NT2/D1 (cell line): Measurements from ENCODE around the gene MAN2A1.
"Not testable (repeated sequence)": the region's sequence is repeated elsewhere in the genome, so short reads cannot be mapped to it uniquely, and the experiment has no call there.

Experiments
- DNase-seq: peaks from one replicate; pipeline ENCODE4 v3.0.0-alpha.2; 2011; ENCODE audit warnings: low read depth, low spot score
- H3K27me3 ChIP-seq: 2 replicates; pipeline ENCODE4 v1.6.0; 2011; ENCODE audit warnings: mild to moderate bottlenecking; ENCODE audit not compliant: insufficient read length, insufficient read depth
- H3K36me3 ChIP-seq: 2 replicates; pipeline ENCODE4 v1.6.1; 2011; ENCODE audit warnings: mild to moderate bottlenecking, low read length, mixed read lengths; ENCODE audit not compliant: insufficient read depth, insufficient read length
- H3K4me1 ChIP-seq: 2 replicates; pipeline ENCODE4 v1.5.1; 2011; ENCODE audit not compliant: insufficient read depth, insufficient read length
- H3K4me3 ChIP-seq: 2 replicates; pipeline ENCODE4 v1.5.1; 2011; ENCODE audit warnings: low read depth; ENCODE audit not compliant: insufficient read length
- H3K9ac ChIP-seq: 2 replicates; pipeline ENCODE4 v1.6.0; 2011; ENCODE audit warnings: low read depth; ENCODE audit not compliant: insufficient read length
- H3K9me3 ChIP-seq: 2 replicates; pipeline ENCODE4 v1.5.1; 2011; ENCODE audit warnings: mild to moderate bottlenecking, low read length; ENCODE audit not compliant: insufficient read depth
- SUZ12 ChIP-seq: IDR thresholded peaks from 2 replicates; pipeline ENCODE4 v1.6.1; 2011; ENCODE audit not compliant: insufficient read length, insufficient read depth; ENCODE audit errors: extremely low read depth
- YY1 ChIP-seq: IDR thresholded peaks from 2 replicates; pipeline ENCODE4 v1.6.1; 2011; ENCODE audit not compliant: insufficient read length, insufficient read depth
- ZNF274 ChIP-seq: IDR thresholded peaks from 2 replicates; pipeline ENCODE4 v1.6.1; 2011; ENCODE audit warnings: mild to moderate bottlenecking, low read depth, low read length

MAN2A1 gene

DNA sequence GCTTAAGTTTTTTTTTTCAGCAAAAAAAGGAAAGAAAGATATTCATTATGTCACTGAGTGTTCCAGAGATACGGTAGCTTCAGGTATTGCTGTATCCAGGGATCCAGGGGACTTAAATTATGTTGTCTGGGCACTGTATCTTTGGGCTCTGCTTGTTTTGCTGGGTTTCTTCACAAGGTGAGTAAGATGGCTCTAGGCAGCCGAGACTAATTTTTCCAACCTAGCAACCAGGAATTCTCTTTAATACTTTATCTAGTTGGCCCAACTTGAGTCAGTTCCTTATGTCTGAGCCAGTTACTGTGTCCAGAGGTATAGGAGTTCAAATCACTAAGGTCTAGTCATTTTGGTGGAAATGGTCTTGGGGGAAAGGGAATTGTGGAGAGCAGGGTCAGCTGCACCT lies 66.0 kb downstream of the MAN2A1 start:
- H3K4me3 ChIP-seq: no peak overlapping the region
- H3K9ac ChIP-seq: no peak overlapping the region
- no peaks in the 10 kb centered on the region for H3K4me1 ChIP-seq
- TF ChIP-seq YY1 (no peak), ZNF274 (no peak), SUZ12 (no peak)
- DNase-seq: no peak
- H3K9me3 ChIP-seq: no peaks in the 10 kb centered on the region
- H3K36me3 ChIP-seq: peaks cover 3% of the 10 kb centered on the region
- H3K27me3 ChIP-seq: no peaks in the 10 kb centered on the region

DNA sequence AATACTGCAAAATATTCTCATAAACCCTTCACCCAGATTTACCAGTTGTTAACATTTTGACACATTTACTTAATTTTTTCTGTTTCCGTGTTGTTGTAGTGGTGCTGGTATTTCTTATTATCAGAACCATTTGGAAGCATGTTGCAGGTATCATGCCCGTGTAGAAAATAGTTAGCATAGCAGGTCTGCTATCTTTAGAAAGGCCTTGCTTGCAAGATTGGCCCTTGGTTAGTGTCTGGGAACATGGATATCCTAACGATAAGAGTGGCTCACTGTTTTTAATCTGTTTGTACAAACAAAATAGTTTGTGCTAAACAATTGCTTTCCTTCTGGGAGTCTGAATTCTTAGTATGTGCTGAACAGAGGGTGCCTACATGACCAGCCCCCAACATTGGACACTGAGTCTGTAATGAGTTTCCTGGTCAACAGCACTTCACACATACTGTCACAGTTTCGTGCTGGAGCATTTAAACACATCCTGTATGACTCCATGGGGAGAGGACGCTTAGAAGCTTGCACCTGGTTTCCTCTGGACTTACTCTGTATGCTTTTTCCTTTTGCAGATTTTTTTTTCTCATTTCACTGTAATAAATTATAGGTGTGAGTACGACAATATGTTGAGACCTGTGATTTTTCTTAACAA lies 66.9 kb downstream of the MAN2A1 start:
- Histone ChIP-seq H3K4me1 (no peaks in the 10 kb centered on the region), H3K4me3 (no peak overlapping the region), H3K9ac (no peak overlapping the region), H3K9me3 (no peaks in the 10 kb centered on the region), H3K36me3 (peaks cover 3% of the 10 kb centered on the region), H3K27me3 (no peaks in the 10 kb centered on the region)
- TF ChIP-seq ZNF274 (no peak), YY1 (no peak), SUZ12 (no peak)
- DNase-seq: no peak

DNA sequence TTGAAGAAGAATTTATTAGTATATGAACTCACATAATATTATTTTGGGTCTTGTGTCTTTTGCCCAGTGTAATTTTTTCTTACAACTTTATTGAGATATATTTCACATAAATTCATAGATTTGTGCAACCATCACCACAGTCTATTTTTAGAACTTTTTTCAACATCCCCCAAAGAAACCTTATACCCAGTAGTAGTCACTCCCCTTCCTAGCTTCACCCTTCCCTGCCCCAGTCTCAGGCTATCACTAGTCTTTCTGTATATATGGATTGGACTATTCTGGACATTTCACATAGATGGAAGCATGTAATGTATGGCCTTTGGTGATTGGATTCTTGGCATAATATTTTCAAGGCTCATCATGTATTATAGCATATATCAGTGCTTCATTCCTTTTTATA lies 67.8 kb downstream of the MAN2A1 start:
- Histone ChIP-seq H3K4me3 (no peak overlapping the region), H3K9me3 (no peaks in the 10 kb centered on the region), H3K9ac (no peak overlapping the region), H3K36me3 (peaks cover 6% of the 10 kb centered on the region), H3K27me3 (no peaks in the 10 kb centered on the region), H3K4me1 (no peaks in the 10 kb centered on the region)
- TF ChIP-seq ZNF274 (no peak), SUZ12 (no peak), YY1 (no peak)
- no peak for DNase-seq

DNA sequence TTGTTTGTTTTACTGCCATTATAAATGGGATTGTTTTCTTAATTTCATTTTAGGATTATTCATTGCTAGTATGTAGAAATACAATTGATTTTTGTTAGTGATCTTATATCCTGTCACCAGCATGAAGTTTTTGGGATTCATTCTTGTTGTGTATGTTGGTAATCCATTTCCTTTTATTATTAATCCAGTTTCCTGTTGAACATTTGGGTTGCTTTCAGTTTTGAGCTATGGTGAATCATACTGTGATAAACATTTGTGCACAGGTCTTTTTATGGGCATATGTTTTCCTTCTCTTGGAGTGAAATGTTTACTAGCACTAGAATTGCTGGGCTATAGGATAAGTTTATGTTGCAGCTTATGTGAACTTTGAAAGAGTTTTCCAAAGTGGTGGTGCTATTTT lies 69.6 kb downstream of the MAN2A1 start:
- peaks cover 11% of the 10 kb centered on the region for H3K36me3 ChIP-seq
- no peak overlapping the region for H3K9ac ChIP-seq
- no peaks in the 10 kb centered on the region for H3K9me3 ChIP-seq
- no peak overlapping the region for H3K4me3 ChIP-seq
- TF ChIP-seq YY1: no peak
- no peak for TF ChIP-seq SUZ12
- no peaks in the 10 kb centered on the region for H3K4me1 ChIP-seq
- H3K27me3 ChIP-seq: no peaks in the 10 kb centered on the region
- DNase-seq: no peak

DNA sequence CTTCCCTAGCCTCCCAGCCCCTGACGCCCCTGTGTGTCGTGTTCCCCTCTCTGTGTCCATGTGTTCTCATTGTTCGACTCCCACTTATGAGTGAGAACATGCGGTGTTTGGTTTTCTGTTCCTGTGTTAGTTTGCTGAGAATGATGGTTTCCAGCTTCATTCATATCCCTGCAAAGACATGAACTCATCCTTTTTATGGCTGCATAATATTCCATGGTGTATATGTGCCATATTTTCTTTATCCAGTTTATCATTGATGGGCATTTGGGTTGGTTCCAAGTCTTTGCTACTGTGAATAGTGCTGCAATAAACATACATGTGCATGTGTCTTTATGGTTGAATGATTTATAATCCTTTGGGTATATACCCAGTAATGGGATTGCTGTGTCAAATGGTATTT lies 70.4 kb downstream of the MAN2A1 start:
- peaks cover 11% of the 10 kb centered on the region for H3K36me3 ChIP-seq
- not testable (repeated sequence) for DNase-seq, H3K9me3 ChIP-seq, H3K9ac ChIP-seq, H3K27me3 ChIP-seq, H3K4me3 ChIP-seq, H3K4me1 ChIP-seq

DNA sequence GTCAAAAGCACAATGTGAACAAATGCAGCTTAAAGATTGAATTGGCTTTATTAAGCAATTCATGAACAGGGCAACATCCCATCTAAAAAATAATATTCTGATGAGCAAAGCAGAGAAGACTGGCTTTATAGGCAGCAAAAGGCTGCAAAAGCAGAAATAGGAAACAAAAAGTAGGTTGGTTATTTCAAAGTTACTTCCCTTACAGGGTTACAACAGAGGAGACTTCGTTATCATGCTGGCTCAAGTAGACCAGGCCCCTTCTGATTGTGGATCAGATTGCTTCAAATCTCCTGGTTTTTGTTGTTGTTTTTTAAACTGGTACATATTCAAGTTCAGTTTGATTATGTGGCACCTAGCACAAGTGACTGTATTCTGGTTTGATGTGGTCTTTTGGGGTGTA lies 73.1 kb downstream of the MAN2A1 start:
- no peak overlapping the region for H3K4me3 ChIP-seq
- TF ChIP-seq SUZ12 (no peak), ZNF274 (no peak), YY1 (no peak)
- no peaks in the 10 kb centered on the region for H3K27me3 ChIP-seq
- H3K9me3 ChIP-seq: no peaks in the 10 kb centered on the region
- peaks cover 14% of the 10 kb centered on the region for H3K36me3 ChIP-seq
- no peaks in the 10 kb centered on the region for H3K4me1 ChIP-seq
- H3K9ac ChIP-seq: no peak overlapping the region
- no peak for DNase-seq

DNA sequence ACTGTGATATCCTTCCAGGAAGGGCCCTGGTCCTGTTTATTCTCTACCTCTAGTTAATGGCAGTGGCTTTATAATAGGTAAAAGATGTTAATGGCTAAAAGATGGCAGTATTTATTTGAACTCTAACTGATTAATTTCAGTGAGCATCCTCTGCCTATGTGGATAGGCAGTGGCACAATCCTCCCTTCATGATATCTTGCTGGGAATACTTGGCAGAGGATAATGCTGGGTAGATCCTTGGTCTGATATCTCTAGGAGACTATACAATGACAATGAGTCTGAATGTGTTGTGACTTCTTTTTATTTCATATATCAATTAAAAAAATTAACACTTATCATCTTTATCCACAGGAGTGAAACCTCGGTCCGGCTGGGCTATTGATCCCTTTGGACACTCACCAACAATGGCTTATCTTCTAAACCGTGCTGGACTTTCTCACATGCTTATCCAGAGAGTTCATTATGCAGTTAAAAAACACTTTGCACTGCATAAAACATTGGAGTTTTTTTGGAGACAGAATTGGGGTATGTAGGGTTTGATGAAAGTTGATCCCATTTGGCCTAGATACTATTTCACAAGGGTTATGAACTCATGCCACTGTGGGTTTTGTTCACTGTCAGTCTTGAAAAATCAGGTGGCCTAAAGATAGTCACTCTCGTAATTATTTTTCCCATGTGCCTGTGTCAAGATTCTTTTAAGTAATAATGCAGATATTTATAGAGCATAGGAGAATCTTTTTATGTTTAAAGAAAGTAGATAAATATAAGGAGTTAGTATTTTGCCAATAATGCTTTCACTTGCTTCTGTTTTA lies 77.7 kb downstream of the MAN2A1 start:
- no peaks in the 10 kb centered on the region for H3K9me3 ChIP-seq
- no peak overlapping the region for H3K9ac ChIP-seq
- TF ChIP-seq SUZ12: no peak
- no peak for TF ChIP-seq YY1
- TF ChIP-seq ZNF274: no peak
- H3K27me3 ChIP-seq: no peaks in the 10 kb centered on the region
- peaks cover 31% of the 10 kb centered on the region for H3K36me3 ChIP-seq
- no peak for DNase-seq
- H3K4me3 ChIP-seq: no peak overlapping the region
- no peaks in the 10 kb centered on the region for H3K4me1 ChIP-seq

DNA sequence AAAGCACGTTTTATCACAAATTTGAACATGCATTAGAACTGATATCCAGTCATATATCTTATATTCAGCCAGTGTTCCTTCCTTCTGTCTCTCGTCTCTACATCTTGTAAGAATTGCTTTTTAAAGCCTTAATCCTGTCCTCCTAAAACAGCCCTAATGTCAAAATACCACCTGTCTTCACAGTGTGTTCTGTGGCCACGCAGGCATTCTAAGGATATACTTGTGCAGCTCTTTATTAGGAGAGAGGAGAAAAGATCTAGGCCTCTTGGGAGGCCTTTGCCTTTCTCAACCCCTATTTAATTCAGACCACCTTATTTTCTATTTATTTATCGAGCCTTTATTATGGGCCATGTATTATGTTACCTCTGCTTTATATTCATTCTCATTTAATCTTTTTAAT lies 78.3 kb downstream of the MAN2A1 start:
- Histone ChIP-seq H3K9ac (no peak overlapping the region), H3K27me3 (no peaks in the 10 kb centered on the region), H3K36me3 (peaks cover 29% of the 10 kb centered on the region), H3K4me3 (no peak overlapping the region), H3K4me1 (no peaks in the 10 kb centered on the region), H3K9me3 (no peaks in the 10 kb centered on the region)
- no peak for DNase-seq
- TF ChIP-seq ZNF274 (no peak), SUZ12 (no peak)
